ENCODE data around the gene PLCH1. TPM values are rescaled to one million over a fixed set of nuclear protein-coding genes. Genes with fewer than 3 reads are reported as not detected.

PLCH1 gene
- total RNA-seq, 1 donor from 2014 or later = 32.0 TPM

DNA sequence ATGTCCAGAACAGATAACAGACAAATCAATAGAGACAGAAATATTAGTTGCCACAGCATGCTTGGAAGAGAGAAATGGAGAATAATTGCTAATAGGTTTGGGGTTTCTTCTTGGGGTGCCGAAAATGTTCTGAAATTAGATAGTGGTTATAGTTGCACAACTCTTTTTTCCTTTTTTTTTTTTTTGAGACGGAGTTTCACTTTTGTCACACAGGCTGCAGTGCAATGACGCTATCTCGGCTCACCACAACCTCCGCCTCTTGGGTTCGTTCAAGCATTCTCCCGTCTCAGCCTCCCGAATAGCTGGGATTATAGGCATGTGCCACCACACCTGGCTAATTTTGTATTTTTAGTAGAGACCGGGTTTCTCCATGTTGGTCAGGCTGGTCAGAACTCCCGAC, 163.3 kb downstream of the PLCH1 start:
- Mint-ChIP-seq H3K36me3 (peaks cover 19% of the 10 kb centered on the region), H3K4me3 (no peak overlapping the region), H3K9me3 (no peaks in the 10 kb centered on the region), H3K27me3 (ENCODE audit: insufficient read depth, low read depth) (no peaks in the 10 kb centered on the region), H3K27ac (no peak overlapping the region), H3K4me1 (peaks cover 6% of the 10 kb centered on the region)
- Histone ChIP-seq H3K27me3 (no peaks in the 10 kb centered on the region), H3K79me2 (ENCODE audit: low read depth) (no peaks in the 10 kb centered on the region), H4K20me1 (ENCODE audit: low read depth) (no peaks in the 10 kb centered on the region), H2AFZ (replicated peaks) (no peak overlapping the region), H3K9me3 (ENCODE audit: low read depth) (no peaks in the 10 kb centered on the region), H3K4me1 (peaks cover 8% of the 10 kb centered on the region), H3K27ac (no peak overlapping the region), H3K4me3 (no peak overlapping the region), H3F3A (ENCODE audit: low read depth) (peaks cover 13% of the 10 kb centered on the region), H3K4me2 (no peak overlapping the region), H3K9ac (no peak overlapping the region), H3K36me3 (peaks cover 7% of the 10 kb centered on the region)
- no peak for DNase-seq (ENCODE audit: low spot score)
- no peak for TF ChIP-seq EZH2phosphoT487 (IDR thresholded peaks at IDR 0.05)
- no peak for TF ChIP-seq EZH2 (IDR thresholded peaks at IDR 0.05)
- TF ChIP-seq, protein P1, sequence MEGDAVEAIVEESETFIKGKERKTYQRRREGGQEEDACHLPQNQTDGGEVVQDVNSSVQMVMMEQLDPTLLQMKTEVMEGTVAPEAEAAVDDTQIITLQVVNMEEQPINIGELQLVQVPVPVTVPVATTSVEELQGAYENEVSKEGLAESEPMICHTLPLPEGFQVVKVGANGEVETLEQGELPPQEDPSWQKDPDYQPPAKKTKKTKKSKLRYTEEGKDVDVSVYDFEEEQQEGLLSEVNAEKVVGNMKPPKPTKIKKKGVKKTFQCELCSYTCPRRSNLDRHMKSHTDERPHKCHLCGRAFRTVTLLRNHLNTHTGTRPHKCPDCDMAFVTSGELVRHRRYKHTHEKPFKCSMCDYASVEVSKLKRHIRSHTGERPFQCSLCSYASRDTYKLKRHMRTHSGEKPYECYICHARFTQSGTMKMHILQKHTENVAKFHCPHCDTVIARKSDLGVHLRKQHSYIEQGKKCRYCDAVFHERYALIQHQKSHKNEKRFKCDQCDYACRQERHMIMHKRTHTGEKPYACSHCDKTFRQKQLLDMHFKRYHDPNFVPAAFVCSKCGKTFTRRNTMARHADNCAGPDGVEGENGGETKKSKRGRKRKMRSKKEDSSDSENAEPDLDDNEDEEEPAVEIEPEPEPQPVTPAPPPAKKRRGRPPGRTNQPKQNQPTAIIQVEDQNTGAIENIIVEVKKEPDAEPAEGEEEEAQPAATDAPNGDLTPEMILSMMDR (IDR thresholded peaks at IDR 0.05) = no peak

GRCh38 chr3:155572085-155572484, 172.8 kb downstream of the PLCH1 start:
- H3K9ac ChIP-seq = no peak overlapping the region
- H2AFZ ChIP-seq (replicated peaks) = no peak overlapping the region
- H3K36me3 Mint-ChIP-seq = peaks cover 26% of the 10 kb centered on the region
- H3K27me3 Mint-ChIP-seq (ENCODE audit: insufficient read depth, low read depth) = no peaks in the 10 kb centered on the region
- H3K4me2 ChIP-seq = no peak overlapping the region
- H3F3A ChIP-seq (ENCODE audit: low read depth) = no peaks in the 10 kb centered on the region
- no peak overlapping the region for H3K4me3 ChIP-seq
- no peak overlapping the region for H3K27ac Mint-ChIP-seq
- H3K9me3 Mint-ChIP-seq = no peaks in the 10 kb centered on the region
- no peaks in the 10 kb centered on the region for H3K27me3 ChIP-seq
- no peaks in the 10 kb centered on the region for H3K79me2 ChIP-seq (ENCODE audit: low read depth)
- TF ChIP-seq EZH2phosphoT487 (IDR thresholded peaks at IDR 0.05) (no peak), EZH2 (IDR thresholded peaks at IDR 0.05) (no peak)
- TF ChIP-seq, protein P1 (IDR thresholded peaks at IDR 0.05) = no peak
- H3K4me1 Mint-ChIP-seq = no peaks in the 10 kb centered on the region
- H3K36me3 ChIP-seq = no peaks in the 10 kb centered on the region
- H3K9me3 ChIP-seq (ENCODE audit: low read depth) = no peaks in the 10 kb centered on the region
- no peak overlapping the region for H3K4me3 Mint-ChIP-seq
- peaks cover 7% of the 10 kb centered on the region for H3K4me1 ChIP-seq
- DNase-seq (ENCODE audit: low spot score) = no peak
- peak overlapping the region; percentile 23 for H3K27ac ChIP-seq
- no peaks in the 10 kb centered on the region for H4K20me1 ChIP-seq (ENCODE audit: low read depth)

GRCh38 chr3:155568295-155568694, 176.6 kb downstream of the PLCH1 start:
- Histone ChIP-seq H3F3A (ENCODE audit: low read depth) (no peaks in the 10 kb centered on the region), H3K27me3 (no peaks in the 10 kb centered on the region), H3K27ac (no peak overlapping the region), H3K36me3 (no peaks in the 10 kb centered on the region), H3K4me2 (no peak overlapping the region), H3K9me3 (ENCODE audit: low read depth) (no peaks in the 10 kb centered on the region), H3K9ac (no peak overlapping the region), H4K20me1 (ENCODE audit: low read depth) (no peaks in the 10 kb centered on the region), H3K4me1 (peaks cover 7% of the 10 kb centered on the region), H3K4me3 (no peak overlapping the region), H2AFZ (replicated peaks) (no peak overlapping the region), H3K79me2 (ENCODE audit: low read depth) (no peaks in the 10 kb centered on the region)
- DNase-seq (ENCODE audit: low spot score) = no peak
- Mint-ChIP-seq H3K27me3 (ENCODE audit: insufficient read depth, low read depth) (no peaks in the 10 kb centered on the region), H3K36me3 (peaks cover 18% of the 10 kb centered on the region), H3K27ac (no peak overlapping the region), H3K9me3 (no peaks in the 10 kb centered on the region), H3K4me3 (no peak overlapping the region), H3K4me1 (no peaks in the 10 kb centered on the region)
- TF ChIP-seq EZH2phosphoT487 (IDR thresholded peaks at IDR 0.05) (no peak), EZH2 (IDR thresholded peaks at IDR 0.05) (no peak)
- TF ChIP-seq, protein P1 (IDR thresholded peaks at IDR 0.05) = no peak

All from neural progenitor cell (in vitro differentiated cells).